Umbilical cord (tissue), 2 donors: ENCODE results near the gene SLC25A25. TPM values are rescaled to one million over a fixed set of nuclear protein-coding genes. Genes with fewer than 3 reads are reported as not detected.
"Not testable (repeated sequence)": the region's sequence is repeated elsewhere in the genome, so short reads cannot be mapped to it uniquely, and the experiment has no call there.

Source experiments
- DNase-seq: peaks from one replicate; pipeline ENCODE4 v3.0.0-alpha.2; 2015; ENCODE audit warnings: low spot score
- total RNA-seq: library from RNA; depleted of rRNA; stranded (reverse); fragments of >200 nt; gene quantifications from one replicate; pipeline ENCODE4 v1.2.3, GENCODE V29; 2014; ENCODE audit warnings: low replicate concordance; ENCODE audit not compliant: insufficient read depth

The SLC25A25 gene
- 33.5 TPM for total RNA-seq

DNA sequence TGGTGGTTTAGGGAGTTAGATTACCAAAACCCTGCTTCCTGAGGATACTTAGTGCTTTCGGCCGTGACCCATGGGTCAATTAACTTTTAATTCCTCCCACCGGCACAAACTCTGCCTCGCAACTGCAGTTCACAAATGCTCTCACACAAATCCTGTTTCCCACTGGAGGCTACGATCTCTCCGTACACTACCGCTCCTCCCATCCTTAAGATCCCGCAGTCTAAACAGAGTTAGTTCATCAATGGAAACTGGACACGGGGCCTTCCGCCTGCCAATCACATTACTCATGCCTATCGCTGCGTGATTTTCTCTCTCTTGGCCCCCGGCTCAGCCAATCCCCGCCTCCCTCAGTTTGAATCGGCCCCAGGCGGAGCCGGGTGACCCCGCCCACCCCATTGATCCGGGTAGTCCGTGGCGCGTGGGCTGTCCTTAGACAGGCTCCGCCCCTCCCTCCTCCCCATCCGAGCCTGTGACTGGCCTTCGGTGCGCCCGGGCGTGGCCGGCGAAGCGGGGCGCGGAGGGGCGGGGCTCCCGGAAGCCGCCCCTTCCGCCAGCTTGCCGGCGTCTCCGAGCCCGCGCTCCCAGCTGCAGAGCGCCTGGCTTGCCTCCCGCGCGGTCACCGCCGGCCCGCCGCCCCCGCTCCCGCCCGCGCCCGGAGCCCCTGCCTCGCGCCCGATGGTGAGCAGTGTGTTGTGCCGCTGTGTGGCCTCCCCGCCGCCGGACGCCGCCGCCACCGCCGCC is at the start of gene SLC25A25:
SLC25A25 (plus strand) TSS at position 588 of the 741 bp plus-strand sequence; CDS start at position 676, 88 bp downstream.
- peak; percentile 99 for DNase-seq

DNA sequence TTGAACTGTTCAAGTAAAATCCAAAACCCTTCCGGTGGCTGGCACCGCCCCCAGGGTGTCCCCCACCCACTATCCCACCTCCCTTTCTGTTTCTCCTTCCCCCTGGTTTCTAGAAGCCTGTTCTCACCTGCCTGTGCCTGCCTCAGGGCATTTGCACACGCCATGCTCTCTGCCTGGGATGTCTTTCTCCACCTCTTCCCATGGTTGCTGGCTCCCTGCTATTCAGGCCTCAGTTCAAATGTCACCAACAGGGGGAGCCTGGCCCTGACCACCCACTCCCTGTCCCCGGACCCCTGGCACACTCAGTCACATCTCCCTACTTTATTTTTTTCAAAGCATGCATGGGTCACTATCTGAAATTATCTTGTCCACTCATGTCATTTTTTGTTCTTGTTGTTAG is 47.3 kb upstream of the SLC25A25 start:
- DNase-seq, result no peak

DNA sequence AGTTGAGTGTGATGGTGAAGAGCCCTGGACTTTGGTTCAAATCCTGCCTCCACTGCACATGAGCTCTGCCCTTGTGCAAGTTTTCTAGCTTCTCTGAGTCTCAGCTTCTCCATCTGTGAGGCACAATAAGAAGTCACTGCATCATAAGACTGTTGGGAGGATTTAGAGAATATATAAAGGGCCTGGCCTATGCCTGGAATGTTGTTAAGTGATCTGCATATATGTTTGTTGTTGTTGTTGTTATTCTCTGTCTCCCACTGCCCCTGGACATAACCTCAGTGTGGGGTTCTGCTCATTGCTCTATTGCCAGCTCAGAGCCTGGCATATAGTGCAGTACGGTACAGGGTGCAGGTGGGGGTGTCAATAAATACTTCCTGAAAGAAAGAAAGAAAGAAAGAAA is 46.9 kb upstream of the SLC25A25 start:
- no peak for DNase-seq

DNA sequence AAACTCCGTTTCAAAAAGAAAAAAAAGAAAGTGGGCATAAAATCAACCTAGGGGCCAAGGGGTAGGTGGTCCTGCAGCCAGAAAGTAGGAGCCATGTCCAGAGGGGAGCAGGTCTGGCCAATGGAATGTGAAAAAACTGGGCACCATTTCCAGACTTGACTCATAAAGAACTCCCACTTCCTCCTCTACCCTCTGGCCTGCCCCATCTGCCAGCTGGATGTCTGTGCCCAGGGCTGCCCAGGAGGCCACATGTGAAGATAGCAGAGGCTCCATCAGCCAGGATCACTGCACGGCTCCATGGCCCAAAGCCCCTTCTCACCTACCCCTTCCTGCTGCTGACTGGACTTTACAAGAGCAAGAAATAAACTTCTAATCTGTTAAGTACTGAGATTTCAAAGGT is 45.1 kb upstream of the SLC25A25 start:
- DNase-seq, result no peak

DNA sequence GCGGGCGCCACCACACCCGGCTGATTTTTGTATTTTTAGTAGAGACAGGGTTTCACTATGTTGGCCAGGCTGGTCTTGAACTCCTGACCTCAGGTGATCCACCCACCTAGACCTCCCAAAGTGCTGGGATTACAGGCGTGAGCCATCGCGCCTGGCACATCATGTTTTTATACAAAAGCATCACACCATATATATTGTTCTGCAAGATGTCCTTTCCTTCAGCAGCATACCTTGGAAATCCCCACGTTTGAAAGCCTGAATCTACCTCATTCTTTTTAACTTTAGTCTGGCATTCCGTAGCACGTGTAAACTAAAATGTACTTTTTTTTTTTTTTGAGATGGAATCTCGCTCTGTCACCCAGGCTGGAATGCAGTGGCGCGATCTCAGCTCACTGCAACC is 44.4 kb upstream of the SLC25A25 start:
- DNase-seq, result not testable (repeated sequence)

DNA sequence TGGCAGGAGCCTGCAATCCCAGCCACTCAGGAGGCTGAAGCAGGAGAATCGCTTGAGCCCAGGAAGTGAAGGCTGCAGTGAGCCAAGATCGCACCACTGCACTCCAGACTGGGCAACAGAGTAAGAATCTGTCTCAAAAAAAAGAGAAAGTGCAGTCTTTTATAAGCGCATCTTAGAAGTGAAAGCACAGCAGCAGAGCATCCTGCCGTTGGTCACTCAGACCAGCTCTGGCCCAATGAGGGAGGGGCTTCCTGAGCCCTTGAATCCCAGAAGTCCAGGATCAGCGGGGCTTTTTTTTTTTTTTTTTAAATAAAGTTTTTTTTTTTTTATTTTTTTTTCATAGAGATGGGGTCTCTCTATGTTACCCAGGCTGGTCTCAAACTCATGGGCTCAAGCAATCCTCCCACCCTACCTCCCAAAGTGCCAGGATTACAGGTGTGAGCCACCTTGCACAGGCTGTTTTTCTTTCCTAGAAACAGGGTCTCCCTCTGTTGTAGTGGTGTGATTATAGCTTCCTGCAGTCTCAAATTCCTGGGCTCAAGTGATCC is 43.2 kb upstream of the SLC25A25 start:
- DNase-seq, result no peak

DNA sequence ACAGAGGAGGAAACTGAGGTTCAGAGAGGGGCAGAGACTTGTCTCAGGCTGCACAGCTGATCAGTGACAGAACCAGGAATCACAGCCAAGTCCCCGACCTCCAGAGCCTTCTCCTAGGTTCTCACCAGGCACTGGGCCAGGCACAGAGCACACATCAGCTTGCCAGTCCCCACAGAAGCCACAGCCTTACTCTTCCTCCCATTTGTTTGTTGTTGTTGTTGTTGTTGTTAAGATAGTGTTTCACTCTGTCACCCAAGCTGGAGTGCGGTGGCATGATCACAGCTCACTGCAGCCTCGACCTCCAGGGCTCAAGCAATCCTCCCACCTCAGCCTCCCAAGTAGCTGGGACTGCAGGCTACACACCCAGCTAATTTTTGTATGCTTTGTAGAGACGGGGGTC is 42.3 kb upstream of the SLC25A25 start:
- no peak for DNase-seq

DNA sequence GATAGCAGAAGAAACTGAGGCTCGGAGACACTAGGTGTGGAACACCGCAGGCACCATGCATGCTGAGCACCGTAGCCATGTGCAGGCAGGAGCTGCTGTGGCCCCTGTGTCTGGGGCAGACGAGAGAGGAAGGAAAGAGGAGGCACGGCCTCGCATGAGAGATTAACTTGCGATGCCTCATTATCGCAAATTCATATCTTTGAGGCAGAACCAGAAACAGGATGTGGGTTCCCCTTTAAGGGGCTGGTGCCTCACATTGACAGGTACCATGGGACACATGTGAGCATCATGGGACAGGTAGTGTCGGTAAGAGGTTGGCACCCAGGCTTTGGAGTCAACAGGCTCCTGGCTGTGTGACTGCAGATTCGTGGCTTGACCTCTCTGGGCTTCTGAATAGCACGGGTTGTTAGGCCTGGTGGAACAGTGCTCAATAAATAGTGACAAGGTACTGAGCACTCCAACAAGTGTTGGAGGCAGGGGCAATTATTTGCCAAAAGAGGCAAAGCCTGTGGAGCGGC is 41.7 kb upstream of the SLC25A25 start:
- no peak for DNase-seq

DNA sequence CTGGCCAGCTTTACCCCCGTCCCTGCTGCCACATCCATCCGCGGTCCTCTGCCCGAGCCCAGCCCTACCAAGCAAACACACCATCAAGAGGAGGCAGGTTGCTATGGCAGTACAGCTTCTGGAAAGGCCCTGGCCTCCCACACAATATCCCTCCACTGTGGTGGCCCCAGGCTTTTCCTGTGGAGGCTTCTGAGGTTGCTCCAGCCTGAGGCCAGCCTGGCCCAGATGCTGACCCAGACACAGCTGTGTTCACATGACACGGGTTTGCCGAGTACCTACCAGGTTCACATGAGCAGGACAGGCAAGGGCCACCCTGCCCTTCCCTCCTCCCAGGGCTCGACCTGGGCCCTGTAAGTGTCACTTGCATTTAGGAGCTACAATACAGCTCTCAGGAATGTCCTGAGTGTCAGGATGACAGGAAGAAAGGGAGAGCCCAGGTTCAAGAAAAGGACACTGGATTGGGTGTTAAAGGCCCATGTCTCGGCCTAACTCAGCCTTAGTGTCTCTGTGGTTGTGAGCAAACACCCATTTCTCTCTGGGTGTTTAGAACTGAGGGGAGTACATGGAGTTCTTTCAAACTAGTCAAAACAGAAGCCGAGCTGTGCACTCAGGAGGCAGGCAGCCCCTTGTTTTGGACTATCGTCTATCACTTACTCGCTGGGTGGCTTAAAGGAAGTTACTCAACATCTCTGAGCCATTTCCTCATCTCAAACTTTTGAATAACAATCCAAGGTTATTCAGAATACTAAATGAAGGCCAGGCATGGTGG is 41.1 kb upstream of the SLC25A25 start:
- DNase-seq, result no peak

DNA sequence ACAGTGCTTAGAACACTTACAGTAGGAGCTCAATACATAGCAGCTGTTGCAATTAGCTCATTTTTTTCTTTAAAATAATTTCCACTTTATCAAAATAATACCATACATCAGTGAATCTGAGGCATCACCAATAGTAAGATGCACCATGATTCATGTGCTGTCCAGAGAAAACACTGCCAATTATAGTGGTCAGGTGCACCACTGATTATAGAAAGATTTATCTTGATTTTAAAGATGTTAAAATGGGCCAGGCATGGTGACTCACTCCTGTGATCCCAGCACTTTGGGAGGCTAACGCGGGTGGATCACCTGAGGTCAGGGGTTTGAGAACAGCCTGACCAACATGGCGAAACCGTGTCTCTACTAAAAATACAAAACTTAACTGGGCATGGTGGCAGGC is 40.3 kb upstream of the SLC25A25 start:
- DNase-seq, result no peak

DNA sequence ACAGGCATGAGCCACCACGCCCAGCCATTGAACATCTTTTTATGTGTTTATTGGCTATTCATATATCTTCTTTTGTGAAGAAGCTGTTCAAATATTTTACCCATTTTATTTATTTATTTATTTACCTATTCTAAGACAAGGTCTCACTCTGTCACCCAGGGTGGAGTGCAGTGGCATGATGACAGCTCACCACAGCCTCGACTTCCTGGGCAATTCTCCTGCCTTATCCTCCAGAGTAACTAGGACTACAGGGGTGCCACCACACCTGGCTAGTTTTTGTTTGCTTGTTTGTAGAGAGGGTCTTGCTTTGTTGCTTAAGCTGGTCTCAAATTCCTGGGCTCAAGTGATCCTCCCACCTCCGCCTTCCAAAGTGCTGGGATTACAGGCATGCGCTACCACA is 34.4 kb upstream of the SLC25A25 start:
- no peak for DNase-seq

DNA sequence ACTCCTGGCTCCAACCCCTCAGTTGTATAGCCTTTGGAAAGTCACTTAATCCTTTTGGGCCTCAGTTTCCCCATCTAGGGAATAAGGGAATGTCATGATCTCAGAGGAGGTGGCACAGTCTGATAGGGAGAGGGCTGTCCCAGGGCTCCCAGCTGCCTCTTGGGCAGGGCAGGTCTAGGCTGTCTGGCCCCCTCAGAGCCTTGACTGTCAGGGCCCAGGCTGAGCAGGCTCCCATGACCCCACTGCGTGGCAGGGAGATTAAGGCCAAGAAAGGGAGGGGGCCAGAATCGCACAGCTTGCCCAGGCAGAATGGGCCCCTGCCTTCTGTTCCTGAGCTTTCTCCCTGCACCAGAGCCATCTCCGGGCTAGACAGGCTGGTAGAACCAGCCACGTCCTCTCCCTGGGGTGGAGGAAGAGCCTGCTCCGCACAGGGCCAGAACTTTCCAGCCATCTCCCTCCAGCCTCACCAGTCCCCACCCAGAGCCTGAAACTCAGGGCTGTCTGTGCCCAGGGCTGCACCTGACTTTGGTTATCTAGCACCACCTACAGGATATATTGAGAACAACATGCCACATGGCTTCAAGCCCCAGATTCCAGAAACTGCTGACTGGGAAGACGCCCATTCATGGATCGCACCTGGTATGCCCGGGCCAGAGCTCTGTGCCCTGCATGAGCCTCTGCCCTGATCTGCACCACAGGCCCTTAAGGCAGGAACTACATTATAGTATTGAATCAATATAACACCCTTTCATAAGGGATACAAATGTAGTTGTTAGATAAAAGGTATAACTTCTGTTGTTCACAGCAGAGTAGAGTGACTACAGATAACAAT is 33.0 kb upstream of the SLC25A25 start:
- DNase-seq, result peak; percentile 84

DNA sequence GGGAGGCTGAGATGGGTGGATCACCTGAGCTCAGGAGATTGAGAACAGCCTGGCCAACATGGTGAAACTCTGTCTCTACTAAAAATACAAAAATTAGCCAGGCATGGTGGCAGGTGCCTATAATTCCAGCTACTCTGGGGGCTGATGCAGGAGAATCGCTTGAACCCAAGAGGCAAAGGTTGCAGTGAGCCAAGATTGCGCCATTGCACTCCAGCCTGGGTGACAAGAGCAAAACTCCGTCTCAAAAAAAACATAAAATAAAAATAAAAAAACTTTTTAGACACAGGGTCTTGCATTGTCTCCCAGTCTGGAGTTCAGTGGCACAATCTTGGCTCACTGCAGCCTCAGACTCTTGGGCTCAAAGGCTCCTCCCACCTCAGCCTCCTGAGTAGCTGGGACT is 31.5 kb upstream of the SLC25A25 start:
- DNase-seq, result not testable (repeated sequence)

DNA sequence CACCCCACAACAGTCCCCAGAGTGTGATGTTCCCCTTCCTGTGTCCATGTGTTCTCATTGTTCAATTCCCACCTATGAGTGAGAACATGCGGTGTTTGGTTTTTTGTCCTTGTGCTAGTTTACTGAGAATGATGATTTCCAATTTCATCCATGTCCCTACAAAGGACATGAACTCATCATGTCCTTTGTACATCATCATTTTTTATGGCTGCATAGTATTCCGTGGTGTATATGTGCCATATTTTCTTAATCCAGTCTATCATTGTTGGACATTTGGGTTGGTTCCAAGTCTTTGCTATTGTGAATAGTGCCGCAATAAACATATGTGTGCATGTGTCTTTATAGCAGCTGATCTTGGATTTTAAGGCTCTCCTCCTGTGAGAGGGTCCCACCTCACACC is 27.2 kb upstream of the SLC25A25 start:
- not testable (repeated sequence) for DNase-seq

DNA sequence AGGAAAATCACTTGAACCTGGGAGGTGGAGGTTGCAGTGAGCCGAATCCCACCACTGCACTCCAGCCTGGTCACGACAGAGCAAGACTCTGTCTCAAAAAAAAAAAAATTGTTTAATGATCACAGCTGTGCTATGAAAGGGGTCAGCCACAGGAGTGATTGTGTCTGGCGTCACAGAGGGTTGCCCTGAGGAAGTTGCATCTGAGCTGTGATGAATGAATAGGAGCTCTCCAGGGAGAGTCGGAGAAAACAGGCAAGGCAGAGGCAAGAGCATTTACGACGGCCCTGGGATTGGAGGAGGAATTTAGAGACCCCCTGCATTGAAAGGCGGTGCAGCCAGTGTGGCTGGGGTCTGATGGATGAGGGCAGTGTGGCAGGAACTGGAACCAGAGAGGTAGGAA is 26.0 kb upstream of the SLC25A25 start:
- DNase-seq, result no peak

DNA sequence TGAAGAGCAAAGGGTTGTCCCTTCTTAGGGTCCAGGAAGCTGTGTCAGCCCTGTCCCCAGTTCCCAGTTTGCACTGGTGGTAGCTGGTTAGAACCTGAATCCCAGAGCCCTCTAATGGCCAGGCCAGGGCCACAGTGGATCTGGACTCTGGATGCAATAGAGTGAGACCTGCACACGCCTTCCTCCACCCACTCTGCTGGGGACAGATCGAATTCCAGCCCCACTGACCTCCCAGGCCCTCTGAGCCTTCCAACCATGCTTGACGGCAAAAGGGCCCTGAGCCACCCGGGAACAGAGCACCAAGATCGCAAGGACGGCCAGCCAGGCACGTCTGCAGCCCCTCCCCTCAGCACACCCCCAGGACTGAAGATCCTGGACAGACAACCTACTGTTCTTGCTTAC is 24.6 kb upstream of the SLC25A25 start:
- no peak for DNase-seq

DNA sequence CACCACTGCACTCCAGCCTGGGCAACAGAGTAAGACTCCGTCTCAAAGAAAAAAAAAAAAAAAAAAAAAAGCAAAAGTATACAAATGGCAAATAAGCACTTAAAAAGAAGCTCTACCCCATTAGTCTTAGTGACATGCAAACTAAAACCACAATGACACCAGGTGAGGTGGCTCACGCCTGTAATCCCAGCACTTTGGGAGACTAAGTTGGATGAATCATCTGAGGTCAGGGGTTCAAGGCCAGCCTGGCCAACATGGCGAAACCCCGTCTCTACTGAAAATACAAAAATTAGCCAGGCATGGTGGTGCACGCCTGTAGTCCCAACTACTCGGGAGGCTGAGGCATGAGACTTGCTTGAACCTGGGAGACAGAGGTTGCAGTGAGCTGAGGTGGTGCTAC is 22.6 kb upstream of the SLC25A25 start:
- DNase-seq, result not testable (repeated sequence)

DNA sequence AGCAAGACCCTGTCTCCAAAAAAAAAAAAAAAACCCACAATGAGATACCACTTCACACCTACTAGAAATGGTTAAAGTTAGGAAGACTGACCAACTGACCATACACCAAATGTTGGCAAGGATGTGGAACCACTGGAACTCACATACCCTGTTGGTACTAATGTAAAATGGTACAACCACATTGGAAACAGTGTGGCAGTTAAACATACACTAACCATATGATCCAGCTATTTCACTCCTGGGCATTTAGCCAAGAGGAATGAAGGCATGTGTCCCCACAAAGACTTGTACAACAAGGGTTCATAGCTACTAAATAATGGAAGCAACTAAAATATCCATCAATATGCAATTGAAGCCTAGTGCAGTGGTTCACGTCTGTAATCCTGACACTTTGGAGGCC is 22.2 kb upstream of the SLC25A25 start:
- DNase-seq, result peak; percentile 76

DNA sequence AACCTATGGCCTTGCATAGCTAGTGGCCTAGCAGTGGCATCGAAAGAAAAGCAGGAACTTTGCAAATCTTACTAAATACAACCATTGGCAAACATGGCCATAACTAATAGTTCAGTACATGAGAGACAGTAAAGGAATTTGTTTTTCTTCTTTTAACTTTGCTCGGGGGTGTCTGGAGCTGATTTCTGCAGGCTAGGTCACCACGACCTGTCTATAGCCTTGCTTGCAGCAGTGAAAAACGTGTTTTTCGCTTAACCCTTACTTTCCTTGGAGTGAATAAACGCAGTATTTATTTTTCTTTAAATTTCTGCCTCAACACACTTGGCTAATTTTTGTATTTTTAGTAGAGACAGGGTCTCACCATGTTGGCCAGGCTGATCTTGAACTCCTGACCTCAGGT is 20.8 kb upstream of the SLC25A25 start:
- DNase-seq, result no peak

DNA sequence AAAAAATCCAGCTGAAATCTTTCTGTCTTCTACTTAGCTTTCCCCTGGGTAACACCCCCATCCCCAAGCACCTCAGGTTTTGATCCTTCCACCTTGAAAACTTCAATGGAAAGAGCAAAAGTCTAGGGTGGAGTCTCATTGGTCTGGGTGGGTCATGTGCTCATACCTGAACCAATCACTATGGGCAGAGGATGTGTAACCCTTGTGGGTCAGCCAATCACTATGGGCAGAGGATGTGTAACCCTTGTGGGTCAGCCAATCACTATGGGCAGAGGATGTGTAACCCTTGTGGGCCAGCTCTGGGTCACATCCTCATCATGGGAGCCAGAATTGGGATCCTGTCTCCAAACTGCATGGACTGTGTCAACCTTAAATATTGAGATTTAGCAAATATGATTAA is 19.4 kb upstream of the SLC25A25 start:
- DNase-seq, result no peak

DNA sequence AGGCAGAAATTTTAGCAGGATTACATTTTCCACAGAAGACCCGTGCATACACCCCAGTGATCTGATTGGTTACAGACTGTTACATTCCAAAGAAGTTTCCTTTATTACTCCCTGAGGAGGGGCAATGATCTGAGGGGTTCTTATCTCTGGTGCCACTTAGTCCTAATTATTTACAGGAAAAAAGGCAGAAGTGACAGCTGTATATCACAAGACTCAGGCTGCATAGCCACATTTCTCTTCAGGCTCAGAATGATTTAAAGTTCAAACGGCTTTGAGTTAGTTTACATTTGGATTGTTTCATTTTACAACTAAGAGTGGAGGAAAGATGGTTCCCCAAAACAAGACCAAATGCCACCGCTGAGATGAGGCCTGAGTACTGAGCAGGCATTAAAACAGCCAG is 18.2 kb upstream of the SLC25A25 start:
- DNase-seq, result peak; percentile 40
